IgD-negative memory B cell (primary cell): Measurements from ENCODE around the gene ALKBH8. TPM values are rescaled to one million over a fixed set of nuclear protein-coding genes. Genes with fewer than 3 reads are reported as not detected.
"Not testable (repeated sequence)": the region's sequence is repeated elsewhere in the genome, so short reads cannot be mapped to it uniquely, and the experiment has no call there.

Experiments used
- H3K27ac Mint-ChIP-seq, 3 donors: one replicate each; pipeline ENCODE4 v1.8.0; 2020 to 2022; ENCODE audit warnings: mild to moderate bottlenecking in 3 of 3, mixed read lengths in 3 of 3, moderate library complexity in 1 of 3
- H3K27me3 Mint-ChIP-seq: one replicate; pipeline ENCODE4 v1.8.0; 2021; ENCODE audit warnings: mixed read lengths
- H3K36me3 Mint-ChIP-seq: one replicate; pipeline ENCODE4 v1.8.0; 2020; ENCODE audit warnings: mild to moderate bottlenecking, mixed read lengths
- H3K4me1 Mint-ChIP-seq, 3 donors: one replicate each; pipeline ENCODE4 v1.8.0; 2020 to 2022; ENCODE audit warnings: mixed read lengths in 3 of 3, mild to moderate bottlenecking in 1 of 3
- H3K4me3 Mint-ChIP-seq, 4 donors: one replicate each; pipeline ENCODE4 v1.8.0; 2020 to 2022; ENCODE audit warnings: mild to moderate bottlenecking in 4 of 4, mixed read lengths in 4 of 4, moderate library complexity in 3 of 4
- H3K9me3 Mint-ChIP-seq, 3 donors: one replicate each; pipeline ENCODE4 v1.8.0; 2020 to 2021; ENCODE audit warnings: mixed read lengths in 3 of 3, mild to moderate bottlenecking in 1 of 3
- polyA plus RNA-seq: library from polyadenylated mRNA; unstranded; fragments of 300-500 nt; fragmentation: Illumina TruSeq; gene quantifications from one replicate; pipeline ENCODE4 v1.2.3, GENCODE V29; 2021

The ALKBH8 gene
- polyA plus RNA-seq, 1 donor from 2014 or later = 11.5 TPM

GRCh38 chr11:107590460-107591377 lies 25.2 kb upstream of the ALKBH8 start, which contains the start of gene ELMOD1:
ELMOD1 (plus strand) TSS chr11:107591147; CDS start chr11:107618190, 27,043 bp downstream.
- peak within 1 kb of the TSS; percentile 81 to 94 (median 90) for H3K4me3 Mint-ChIP-seq
- peaks cover 13 to 22% (median 19%) of the 10 kb centered on the region in 3 donors for H3K4me1 Mint-ChIP-seq
- peak within 1 kb of the TSS in 1 of 3 donors; percentile 60 for H3K27ac Mint-ChIP-seq
- H3K9me3 Mint-ChIP-seq = no peaks in the 10 kb centered on the region
- H3K27me3 Mint-ChIP-seq = peaks cover 65% of the 10 kb centered on the region
- peaks cover 2% of the 10 kb centered on the region for H3K36me3 Mint-ChIP-seq

GRCh38 chr11:107587306-107587979 lies 21.9 kb upstream of the ALKBH8 start:
- peaks cover 13 to 16% (median 16%) of the 10 kb centered on the region in 3 donors for H3K4me1 Mint-ChIP-seq
- H3K36me3 Mint-ChIP-seq = peaks cover 2% of the 10 kb centered on the region
- no peak overlapping the region for H3K4me3 Mint-ChIP-seq

GRCh38 chr11:107583629-107584195 lies 18.2 kb upstream of the ALKBH8 start:
- H3K27me3 Mint-ChIP-seq = peaks cover 21% of the 10 kb centered on the region

More at GRCh38 chr11:107587306-107587979, 21.9 kb upstream of the ALKBH8 start:
- peaks cover 51% of the 10 kb centered on the region for H3K27me3 Mint-ChIP-seq
- no peak overlapping the region for H3K27ac Mint-ChIP-seq
- no peaks in the 10 kb centered on the region for H3K9me3 Mint-ChIP-seq

GRCh38 chr11:107581147-107581546 lies 15.6 kb upstream of the ALKBH8 start:
- H3K9me3 Mint-ChIP-seq = peaks cover 0 to 5% (median 3%) of the 10 kb centered on the region in 3 donors
- peak overlapping the region in 2 of 3 donors; percentile 35 to 44 for H3K27ac Mint-ChIP-seq
- peaks cover 6% of the 10 kb centered on the region for H3K27me3 Mint-ChIP-seq
- H3K4me1 Mint-ChIP-seq = no peaks in the 10 kb centered on the region
- peaks cover 2% of the 10 kb centered on the region for H3K36me3 Mint-ChIP-seq
- H3K4me3 Mint-ChIP-seq = no peak overlapping the region

More at GRCh38 chr11:107583629-107584195, 18.2 kb upstream of the ALKBH8 start:
- Mint-ChIP-seq H3K27ac (no peak overlapping the region), H3K4me1 (no peaks in the 10 kb centered on the region), H3K9me3 (peaks cover 0 to 5% (median 3%) of the 10 kb centered on the region in 3 donors), H3K4me3 (no peak overlapping the region), H3K36me3 (no peaks in the 10 kb centered on the region)

GRCh38 chr11:107579169-107579568 lies 13.6 kb upstream of the ALKBH8 start:
- H3K4me1 Mint-ChIP-seq = not testable (repeated sequence)

GRCh38 chr11:107577346-107577711 lies 11.8 kb upstream of the ALKBH8 start:
- Mint-ChIP-seq H3K27ac (no peak overlapping the region), H3K36me3 (peaks cover 2% of the 10 kb centered on the region), H3K27me3 (peaks cover 1% of the 10 kb centered on the region), H3K4me1 (no peaks in the 10 kb centered on the region), H3K9me3 (peaks cover 0 to 5% (median 3%) of the 10 kb centered on the region in 3 donors), H3K4me3 (no peak overlapping the region)

More at GRCh38 chr11:107579169-107579568, 13.6 kb upstream of the ALKBH8 start:
- not testable (repeated sequence) for H3K36me3 Mint-ChIP-seq, H3K4me3 Mint-ChIP-seq, H3K9me3 Mint-ChIP-seq, H3K27me3 Mint-ChIP-seq
- peak overlapping the region in 1 of 3 donors; percentile 31 for H3K27ac Mint-ChIP-seq

GRCh38 chr11:107576497-107577345 lies 11.2 kb upstream of the ALKBH8 start:
- H3K27me3 Mint-ChIP-seq, H3K4me1 Mint-ChIP-seq, H3K27ac Mint-ChIP-seq, H3K4me3 Mint-ChIP-seq, H3K36me3 Mint-ChIP-seq, H3K9me3 Mint-ChIP-seq: not testable (repeated sequence)

GRCh38 chr11:107573438-107573837 lies 7.9 kb upstream of the ALKBH8 start:
- H3K9me3 Mint-ChIP-seq = no peaks in the 10 kb centered on the region
- H3K27me3 Mint-ChIP-seq = no peaks in the 10 kb centered on the region
- peaks cover 1 to 4% (median 2%) of the 10 kb centered on the region in 3 donors for H3K4me1 Mint-ChIP-seq
- peaks cover 2% of the 10 kb centered on the region for H3K36me3 Mint-ChIP-seq
- no peak overlapping the region for H3K4me3 Mint-ChIP-seq
- no peak overlapping the region for H3K27ac Mint-ChIP-seq

- peak overlapping the region in 1 of 3 donors; percentile 40 for H3K27ac Mint-ChIP-seq
- no peaks in the 10 kb centered on the region for H3K36me3 Mint-ChIP-seq
- H3K4me3 Mint-ChIP-seq = no peak overlapping the region
- H3K27me3 Mint-ChIP-seq = peaks cover 2% of the 10 kb centered on the region
- no peaks in the 10 kb centered on the region for H3K9me3 Mint-ChIP-seq
- peaks cover 28 to 32% (median 29%) of the 10 kb centered on the region in 3 donors for H3K4me1 Mint-ChIP-seq
These were observed 4.5 kb upstream of the ALKBH8 start for GRCh38 chr11:107570015-107570414.

- Mint-ChIP-seq H3K27ac (peak overlapping the region; percentile 10 to 83 (median 58)), H3K9me3 (no peaks in the 10 kb centered on the region), H3K4me1 (peaks cover 40 to 46% (median 45%) of the 10 kb centered on the region in 3 donors), H3K36me3 (no peaks in the 10 kb centered on the region), H3K4me3 (peak overlapping the region; percentile 56 to 89 (median 76)), H3K27me3 (peaks cover 2% of the 10 kb centered on the region)
These were observed 2.3 kb upstream of the ALKBH8 start for GRCh38 chr11:107567739-107568335.

- Mint-ChIP-seq H3K4me3 (peak overlapping the region; percentile 89 to 97 (median 92)), H3K4me1 (peaks cover 41 to 48% (median 48%) of the 10 kb centered on the region in 3 donors), H3K36me3 (no peaks in the 10 kb centered on the region), H3K27me3 (peaks cover 2% of the 10 kb centered on the region), H3K27ac (peak overlapping the region in 2 of 3 donors; percentile 84 to 92), H3K9me3 (no peaks in the 10 kb centered on the region)
These were observed 1.0 kb upstream of the ALKBH8 start for GRCh38 chr11:107566569-107566968.

GRCh38 chr11:107565955-107566501 lies 493 bp upstream of the ALKBH8 start:
- Mint-ChIP-seq H3K27ac (peak overlapping the region; percentile 84 to 92 (median 84)), H3K4me1 (peaks cover 41 to 48% (median 48%) of the 10 kb centered on the region in 3 donors), H3K4me3 (peak overlapping the region; percentile 89 to 97 (median 92))
- not testable (repeated sequence) for H3K9me3 Mint-ChIP-seq, H3K27me3 Mint-ChIP-seq, H3K36me3 Mint-ChIP-seq

GRCh38 chr11:107564877-107565218 lies 687 bp downstream of the ALKBH8 start:
- H3K27ac Mint-ChIP-seq = peak overlapping the region; percentile 84 to 92 (median 84)
- H3K4me3 Mint-ChIP-seq = peak overlapping the region; percentile 89 to 97 (median 92)
- peaks cover 41 to 48% (median 48%) of the 10 kb centered on the region in 3 donors for H3K4me1 Mint-ChIP-seq

More at GRCh38 chr11:107564877-107565218, 687 bp downstream of the ALKBH8 start:
- Mint-ChIP-seq H3K27me3 (peaks cover 2% of the 10 kb centered on the region), H3K9me3 (no peaks in the 10 kb centered on the region), H3K36me3 (no peaks in the 10 kb centered on the region)
